Activated T-cell treated with anti-CD3 and anti-CD28 coated beads, Interleukin-2, amount 50 U/mL, for 72 hours (primary cell): ENCODE measurements around the gene HLA-F. TPM values are rescaled to one million over a fixed set of nuclear protein-coding genes. Genes with fewer than 3 reads are reported as not detected.
A peak's percentile ranks its signal among the peaks of the same experiment; 100 is the strongest.

Source experiments
- ATAC-seq, 2 donors: fragments of 150-1000 bp; cut with Tn5 transposase; replicated peaks in 1 of 2; 2 replicates each; pipeline ENCODE4 v1.10.0; 2021; ENCODE audit warnings: moderate library complexity in 2 of 2, mild to moderate bottlenecking in 1 of 2
- DNase-seq, 2 donors: peaks; one replicate each; pipeline ENCODE4 v3.0.0; 2021 to 2022; ENCODE audit warnings: mixed read lengths in 1 of 2
- H3K27ac Mint-ChIP-seq: one replicate; pipeline ENCODE4 v1.8.0; 2022; ENCODE audit warnings: mild to moderate bottlenecking, moderate library complexity, mixed read lengths
- H3K27me3 Mint-ChIP-seq: one replicate; pipeline ENCODE4 v1.8.0; 2022; ENCODE audit warnings: low read depth, mixed read lengths
- H3K36me3 Mint-ChIP-seq, 2 donors: one replicate each; pipeline ENCODE4 v1.8.0; 2022; ENCODE audit warnings: mixed read lengths in 2 of 2, mild to moderate bottlenecking in 1 of 2; ENCODE audit not compliant: insufficient read depth in 2 of 2
- H3K4me1 Mint-ChIP-seq: one replicate; pipeline ENCODE4 v1.8.0; 2022; ENCODE audit warnings: low read depth, mixed read lengths
- H3K4me3 Mint-ChIP-seq, 2 donors: one replicate each; pipeline ENCODE4 v1.8.0; 2022; ENCODE audit warnings: mild to moderate bottlenecking in 2 of 2, mixed read lengths in 2 of 2, moderate library complexity in 2 of 2
- H3K9me3 Mint-ChIP-seq, 2 donors: one replicate each; pipeline ENCODE4 v1.8.0; 2022; ENCODE audit warnings: mixed read lengths in 2 of 2
- total RNA-seq, 2 donors: library from RNA; stranded (reverse); gene quantifications; one replicate each; pipeline ENCODE4 v1.2.3, GENCODE V29; 2022

HLA-F gene
- total RNA-seq, 2 donors from 2014 or later, result 238 to 275 TPM

GRCh38 chr6:29702519-29703103, 20.6 kb upstream of the HLA-F start:
- ATAC-seq (peak; percentile 83 to 97), DNase-seq (peak; percentile 73 to 91)
- H3K27me3 Mint-ChIP-seq, result peaks cover 20% of the 10 kb centered on the region
- H3K27ac Mint-ChIP-seq, result no peak overlapping the region
- peak overlapping the region in 1 of 2 donors; percentile 29 for H3K4me3 Mint-ChIP-seq
- no peaks in the 10 kb centered on the region for H3K9me3 Mint-ChIP-seq
- no peaks in the 10 kb centered on the region for H3K36me3 Mint-ChIP-seq
- H3K4me1 Mint-ChIP-seq, result peaks cover 20% of the 10 kb centered on the region

GRCh38 chr6:29705389-29706231, 17.6 kb upstream of the HLA-F start:
- Mint-ChIP-seq H3K9me3 (no peaks in the 10 kb centered on the region), H3K36me3 (no peaks in the 10 kb centered on the region), H3K27ac (no peak overlapping the region), H3K4me3 (no peak overlapping the region), H3K27me3 (peaks cover 14% of the 10 kb centered on the region), H3K4me1 (peaks cover 46% of the 10 kb centered on the region)
- DNase-seq (no peak), ATAC-seq (no peak)

- Mint-ChIP-seq H3K27ac (peak overlapping the region; percentile 45), H3K4me1 (peaks cover 72% of the 10 kb centered on the region), H3K4me3 (peak overlapping the region; percentile 71 to 84), H3K27me3 (no peaks in the 10 kb centered on the region), H3K9me3 (no peaks in the 10 kb centered on the region), H3K36me3 (no peaks in the 10 kb centered on the region)
- ATAC-seq (peak; percentile 86 to 91), DNase-seq (peak; percentile 59 to 64)
These were observed 14.6 kb upstream of the HLA-F start for GRCh38 chr6:29708432-29709179.

DNA sequence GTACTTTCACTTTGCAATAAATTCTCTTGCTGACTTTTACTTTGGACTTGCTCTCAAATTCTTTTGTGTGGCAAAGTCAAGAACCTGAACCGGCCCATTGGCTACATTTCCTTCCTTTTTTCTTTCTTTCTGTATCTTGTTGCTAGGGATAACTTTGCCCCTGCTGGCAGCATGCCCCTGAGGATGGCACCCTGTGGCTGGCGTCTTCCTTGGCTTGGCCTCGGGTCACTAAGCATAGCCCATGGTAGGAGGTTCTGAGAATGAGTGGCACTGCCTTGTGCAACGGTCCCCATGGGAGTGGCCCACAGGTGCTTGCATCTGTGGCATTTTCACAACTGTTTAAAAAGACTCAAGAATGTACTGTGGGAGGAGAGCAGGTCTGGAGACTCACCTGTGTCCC, 14.0 kb upstream of the HLA-F start:
- DNase-seq (no peak), ATAC-seq (peak; percentile 20 to 33)
- Mint-ChIP-seq H3K4me1 (peaks cover 72% of the 10 kb centered on the region), H3K9me3 (no peaks in the 10 kb centered on the region), H3K4me3 (peak overlapping the region; percentile 71 to 84), H3K36me3 (no peaks in the 10 kb centered on the region), H3K27ac (no peak overlapping the region), H3K27me3 (no peaks in the 10 kb centered on the region)

DNA sequence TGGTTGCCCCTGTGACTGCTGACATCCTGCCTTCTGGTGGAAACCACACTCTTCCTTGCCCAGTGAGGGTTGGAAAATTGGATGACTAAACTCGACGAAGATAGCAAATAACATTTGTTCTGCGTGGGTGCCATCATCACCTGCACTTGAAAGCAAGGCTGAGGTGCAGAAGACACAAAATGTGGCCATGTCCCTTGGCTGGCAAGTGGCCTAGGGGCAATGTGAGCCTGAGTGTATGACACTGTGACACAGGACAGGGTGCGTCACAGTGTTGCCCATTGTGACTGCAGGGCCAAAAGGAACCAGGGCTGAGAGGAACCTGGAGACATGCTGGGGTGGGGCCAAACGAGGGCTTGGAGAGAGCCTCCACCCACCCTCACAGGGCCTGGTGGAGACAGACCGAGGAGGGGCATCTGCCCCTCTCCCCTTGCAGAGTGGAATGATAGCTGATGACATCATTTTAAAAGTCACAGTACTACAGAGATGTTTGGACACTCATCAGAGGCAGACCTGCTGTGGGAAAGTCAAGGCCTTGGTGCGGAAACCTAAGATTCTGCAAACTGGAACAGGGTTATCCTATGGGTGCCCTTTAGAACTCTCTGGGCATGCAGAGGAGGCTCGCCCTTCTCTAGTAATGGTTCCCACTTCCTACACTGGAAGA, 12.8 kb upstream of the HLA-F start:
- Mint-ChIP-seq H3K4me1 (peaks cover 72% of the 10 kb centered on the region), H3K4me3 (peak overlapping the region; percentile 41 to 44), H3K36me3 (no peaks in the 10 kb centered on the region), H3K9me3 (no peaks in the 10 kb centered on the region), H3K27me3 (no peaks in the 10 kb centered on the region), H3K27ac (no peak overlapping the region)
- DNase-seq (no peak), ATAC-seq (no peak)

DNA sequence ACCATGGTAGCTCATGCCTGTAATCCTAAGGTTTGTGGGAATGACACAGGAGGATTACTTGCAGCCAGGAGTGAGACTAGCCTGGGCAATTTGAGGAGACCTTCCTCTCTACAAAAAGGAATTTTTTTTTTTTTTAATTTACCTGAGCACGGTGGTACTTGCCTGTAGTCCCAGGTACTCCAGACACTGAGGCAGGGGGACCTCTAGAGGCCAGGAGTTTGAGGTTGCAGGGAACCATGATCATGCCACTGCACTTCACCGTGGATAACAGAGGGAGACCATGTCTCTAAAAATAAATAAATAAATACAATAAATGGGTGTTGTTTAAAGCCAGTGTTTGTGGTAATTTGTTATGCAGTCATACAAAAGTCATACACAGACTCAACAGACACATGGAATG, 2.4 kb upstream of the HLA-F start:
- Mint-ChIP-seq H3K27ac (no peak overlapping the region), H3K27me3 (no peaks in the 10 kb centered on the region), H3K36me3 (peaks cover 15% of the 10 kb centered on the region in 2 donors), H3K4me1 (peaks cover 33% of the 10 kb centered on the region), H3K9me3 (no peaks in the 10 kb centered on the region), H3K4me3 (no peak overlapping the region)
- DNase-seq, result no peak
- ATAC-seq, result no peak

- peak; percentile 71 to 73 for DNase-seq
- ATAC-seq, result peak; percentile 66 to 69
- Mint-ChIP-seq H3K4me1 (peaks cover 58% of the 10 kb centered on the region), H3K4me3 (peak overlapping the region; percentile 93 to 95), H3K27ac (peak overlapping the region; percentile 89), H3K36me3 (peaks cover 24 to 31% of the 10 kb centered on the region in 2 donors), H3K27me3 (no peaks in the 10 kb centered on the region), H3K9me3 (no peaks in the 10 kb centered on the region)
These were observed 693 bp downstream of the HLA-F start for GRCh38 chr6:29723666-29724588.

GRCh38 chr6:29724937-29725869, 2.0 kb downstream of the HLA-F start:
- Mint-ChIP-seq H3K27ac (peak overlapping the region; percentile 89), H3K9me3 (no peaks in the 10 kb centered on the region), H3K4me3 (peak overlapping the region; percentile 93 to 95), H3K4me1 (peaks cover 58% of the 10 kb centered on the region), H3K36me3 (peaks cover 24 to 31% of the 10 kb centered on the region in 2 donors), H3K27me3 (no peaks in the 10 kb centered on the region)
- ATAC-seq, result no peak
- DNase-seq, result no peak

DNA sequence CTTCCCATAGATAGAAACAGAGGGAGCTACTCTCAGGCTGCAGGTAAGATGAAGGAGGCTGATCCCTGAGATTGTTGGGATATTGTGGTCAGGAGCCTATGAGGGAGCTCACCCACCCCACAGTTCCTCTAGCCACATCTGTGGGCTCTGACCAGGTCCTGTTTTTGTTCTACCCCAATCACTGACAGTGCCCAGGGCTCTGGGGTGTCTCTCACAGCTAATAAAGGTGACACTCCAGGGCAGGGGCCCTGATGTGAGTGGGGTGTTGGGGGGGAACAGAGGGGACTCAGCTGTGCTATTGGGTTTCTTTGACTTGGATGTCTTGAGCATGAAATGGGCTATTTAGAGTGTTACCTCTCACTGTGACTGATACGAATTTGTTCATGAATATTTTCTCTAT, 2.8 kb downstream of the HLA-F start:
- peak overlapping the region; percentile 52 for H3K27ac Mint-ChIP-seq
- H3K4me3 Mint-ChIP-seq, result peak overlapping the region; percentile 93 to 95
- H3K36me3 Mint-ChIP-seq, result peaks cover 24 to 31% of the 10 kb centered on the region in 2 donors
- no peaks in the 10 kb centered on the region for H3K9me3 Mint-ChIP-seq
- no peak for DNase-seq
- no peaks in the 10 kb centered on the region for H3K27me3 Mint-ChIP-seq
- peaks cover 64% of the 10 kb centered on the region for H3K4me1 Mint-ChIP-seq
- ATAC-seq, result no peak

GRCh38 chr6:29726571-29727194, 3.4 kb downstream of the HLA-F start:
- H3K4me1 Mint-ChIP-seq, result peaks cover 60% of the 10 kb centered on the region
- H3K9me3 Mint-ChIP-seq, result no peaks in the 10 kb centered on the region
- peak overlapping the region; percentile 55 to 95 for H3K4me3 Mint-ChIP-seq
- no peak for DNase-seq
- H3K27ac Mint-ChIP-seq, result no peak overlapping the region
- peaks cover 24 to 31% of the 10 kb centered on the region in 2 donors for H3K36me3 Mint-ChIP-seq
- no peak for ATAC-seq
- no peaks in the 10 kb centered on the region for H3K27me3 Mint-ChIP-seq

GRCh38 chr6:29727637-29728036, 4.4 kb downstream of the HLA-F start:
- peaks cover 24 to 31% of the 10 kb centered on the region in 2 donors for H3K36me3 Mint-ChIP-seq
- H3K27me3 Mint-ChIP-seq, result no peaks in the 10 kb centered on the region
- no peaks in the 10 kb centered on the region for H3K9me3 Mint-ChIP-seq
- no peak for ATAC-seq
- peak overlapping the region; percentile 56 for H3K27ac Mint-ChIP-seq
- peaks cover 51% of the 10 kb centered on the region for H3K4me1 Mint-ChIP-seq
- H3K4me3 Mint-ChIP-seq, result peak overlapping the region in 1 of 2 donors; percentile 95
- no peak for DNase-seq
